Measurements from ENCODE around the gene NAXD.

The NAXD gene

DNA sequence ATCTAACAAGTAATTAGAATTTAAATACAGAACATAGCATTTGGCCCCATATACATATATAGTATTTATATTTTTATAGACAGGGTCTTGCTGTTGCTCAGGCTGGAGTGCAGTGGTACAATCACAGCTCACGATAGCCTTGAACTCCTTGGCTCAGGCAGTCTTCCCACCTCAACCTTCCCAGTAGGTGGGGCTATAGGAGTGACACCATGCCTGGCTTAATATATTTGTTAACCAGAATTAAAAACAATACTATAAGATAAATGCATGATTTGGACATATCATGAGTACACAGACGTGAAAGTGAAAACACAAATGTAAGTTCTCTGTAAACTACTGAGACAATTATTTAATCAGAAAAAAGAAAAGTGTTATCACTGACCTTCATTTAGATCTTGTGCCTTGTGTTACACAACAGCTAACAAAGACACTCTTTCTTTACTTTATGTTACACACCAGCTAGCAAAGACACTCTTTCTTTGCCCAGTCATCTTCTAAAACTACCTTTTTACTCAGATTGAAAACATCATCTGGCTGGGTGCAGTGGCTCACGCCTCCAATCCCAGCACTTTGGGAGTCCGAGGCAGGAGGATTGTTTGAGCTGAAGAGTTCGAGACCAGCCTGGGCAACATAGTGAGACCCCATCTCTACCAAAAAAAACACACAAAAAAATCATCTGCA lies 68.0 kb downstream of the NAXD start:
- 71% methylated on average over 1 of the region's 5 CpGs; no CpG with 5 or more reads in 1 of the 2 experiments for WGBS, 2 experiments (ENCODE audit: insufficient coverage in 2 of 2)
- H3K9me3 ChIP-seq (ENCODE audit: control insufficient read depth, low read length) = no peaks in the 10 kb centered on the region
- no peak overlapping the region for H3K27ac ChIP-seq (ENCODE audit: low read depth, low read length, severe bottlenecking)
- H3K4me3 ChIP-seq (ENCODE audit: extremely low read depth, insufficient read depth, low read length, poor library complexity, severe bottlenecking) = no peak overlapping the region
- no peaks in the 10 kb centered on the region for H3K4me1 ChIP-seq (ENCODE audit: control insufficient read depth, insufficient read depth, low read length, poor library complexity, severe bottlenecking)
- H3K36me3 ChIP-seq (ENCODE audit: control insufficient read depth, insufficient read depth, low read length) = peaks cover 71% of the 10 kb centered on the region

DNA sequence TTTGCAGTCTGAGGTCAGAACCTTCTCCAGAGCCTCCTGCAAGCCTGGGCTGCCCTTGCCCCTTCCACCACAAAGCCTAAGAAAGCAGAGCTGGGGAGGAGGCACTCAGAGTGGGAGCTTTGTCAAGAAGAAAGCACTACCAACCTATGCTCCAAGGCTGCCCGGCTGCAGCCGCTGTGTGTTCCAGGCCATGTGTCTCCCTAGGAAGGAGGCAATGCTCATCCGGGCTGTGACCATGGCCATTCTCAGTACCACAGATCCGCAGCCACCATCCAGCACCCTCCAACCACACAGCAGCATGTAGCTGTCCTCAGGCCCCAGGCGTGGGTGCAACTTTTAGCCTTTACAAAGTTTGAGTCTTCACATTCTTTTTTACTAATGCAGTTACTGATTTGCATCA lies 68.6 kb downstream of the NAXD start:
- Histone ChIP-seq H3K9me3 (ENCODE audit: control insufficient read depth, low read length) (no peaks in the 10 kb centered on the region), H3K36me3 (ENCODE audit: control insufficient read depth, insufficient read depth, low read length) (peaks cover 72% of the 10 kb centered on the region), H3K4me1 (ENCODE audit: control insufficient read depth, insufficient read depth, low read length, poor library complexity, severe bottlenecking) (no peaks in the 10 kb centered on the region), H3K27ac (ENCODE audit: low read depth, low read length, severe bottlenecking) (no peak overlapping the region), H3K4me3 (ENCODE audit: extremely low read depth, insufficient read depth, low read length, poor library complexity, severe bottlenecking) (no peak overlapping the region)
- WGBS, 2 experiments (ENCODE audit: insufficient coverage in 2 of 2) = 92 to 98% methylated on average over 5 of the region's 5 CpGs

DNA sequence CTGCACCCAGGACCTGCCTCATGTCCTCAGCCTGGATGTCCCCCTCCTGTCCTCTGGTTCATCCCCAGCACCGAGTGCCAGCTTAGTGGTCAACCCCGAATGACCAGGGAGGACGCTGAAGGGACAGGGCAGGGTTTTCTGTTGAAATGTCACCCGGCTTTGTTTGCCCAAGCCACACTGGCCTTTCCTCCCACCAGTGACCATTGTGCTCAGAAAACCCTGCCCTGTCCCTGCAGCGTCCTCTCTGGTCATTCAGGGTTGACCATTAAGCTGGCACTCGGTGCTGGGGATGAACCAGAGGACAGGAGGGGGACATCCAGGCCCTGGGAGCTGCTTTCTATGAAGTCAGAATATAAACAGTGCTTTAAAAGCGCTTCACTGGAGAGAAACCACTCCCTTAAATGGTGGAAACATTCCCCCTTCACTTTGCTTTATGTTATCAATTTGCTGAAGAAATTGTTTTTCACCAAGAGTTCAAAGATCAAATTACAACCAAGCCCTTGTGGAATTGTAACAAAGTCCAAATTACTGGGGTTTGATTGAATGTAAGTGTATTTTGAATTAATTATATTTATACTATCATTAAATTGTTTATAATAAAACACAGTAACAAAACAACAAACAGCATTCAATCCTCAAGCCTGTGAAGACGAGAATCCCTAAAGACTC lies 69.2 kb downstream of the NAXD start:
- WGBS, 2 experiments (ENCODE audit: insufficient coverage in 2 of 2) = 90 to 94% methylated on average over 6 to 7 of the region's 8 CpGs
- peaks cover 75% of the 10 kb centered on the region for H3K36me3 ChIP-seq (ENCODE audit: control insufficient read depth, insufficient read depth, low read length)
- no peaks in the 10 kb centered on the region for H3K9me3 ChIP-seq (ENCODE audit: control insufficient read depth, low read length)
- H3K4me1 ChIP-seq (ENCODE audit: control insufficient read depth, insufficient read depth, low read length, poor library complexity, severe bottlenecking) = no peaks in the 10 kb centered on the region
- H3K27ac ChIP-seq (ENCODE audit: low read depth, low read length, severe bottlenecking) = no peak overlapping the region
- H3K4me3 ChIP-seq (ENCODE audit: extremely low read depth, insufficient read depth, low read length, poor library complexity, severe bottlenecking) = no peak overlapping the region

DNA sequence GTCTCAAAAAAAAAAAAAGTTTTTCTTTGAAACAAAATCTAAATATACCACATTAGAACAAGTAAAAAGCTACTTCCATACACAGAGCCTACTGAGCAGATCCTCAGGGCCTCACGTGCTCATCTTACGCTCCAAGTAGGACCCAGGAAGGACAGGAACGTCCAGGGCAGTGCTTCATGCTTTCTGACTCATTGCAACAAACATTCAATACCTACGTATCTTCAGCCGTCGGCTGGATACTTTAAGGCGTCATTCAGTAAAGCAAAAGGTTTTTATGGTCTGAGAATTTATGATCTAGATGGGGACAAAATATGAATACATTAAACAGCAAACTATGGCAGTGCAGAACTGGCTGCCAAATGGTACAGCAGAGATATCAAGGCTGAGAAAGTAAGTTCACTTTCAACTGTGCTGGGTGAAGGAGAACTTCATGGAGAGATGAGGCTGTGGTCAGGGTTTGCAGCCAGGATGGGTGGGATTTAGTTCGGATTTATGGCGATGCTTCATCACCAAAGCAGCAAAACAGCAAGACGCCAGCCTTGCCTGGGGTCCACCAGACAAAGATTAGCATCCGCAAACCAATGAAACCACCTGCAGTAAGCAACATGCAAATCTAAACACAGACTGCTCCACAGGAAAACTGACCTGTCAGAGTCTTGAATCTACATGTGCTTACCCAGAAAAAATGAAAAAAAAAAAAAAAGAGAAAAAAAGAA lies 70.1 kb downstream of the NAXD start:
- no peak overlapping the region for H3K27ac ChIP-seq (ENCODE audit: low read depth, low read length, severe bottlenecking)
- WGBS, 2 experiments (ENCODE audit: insufficient coverage in 2 of 2) = 89 to 92% methylated on average over 4 to 10 of the region's 11 CpGs
- peaks cover 81% of the 10 kb centered on the region for H3K36me3 ChIP-seq (ENCODE audit: control insufficient read depth, insufficient read depth, low read length)

DNA sequence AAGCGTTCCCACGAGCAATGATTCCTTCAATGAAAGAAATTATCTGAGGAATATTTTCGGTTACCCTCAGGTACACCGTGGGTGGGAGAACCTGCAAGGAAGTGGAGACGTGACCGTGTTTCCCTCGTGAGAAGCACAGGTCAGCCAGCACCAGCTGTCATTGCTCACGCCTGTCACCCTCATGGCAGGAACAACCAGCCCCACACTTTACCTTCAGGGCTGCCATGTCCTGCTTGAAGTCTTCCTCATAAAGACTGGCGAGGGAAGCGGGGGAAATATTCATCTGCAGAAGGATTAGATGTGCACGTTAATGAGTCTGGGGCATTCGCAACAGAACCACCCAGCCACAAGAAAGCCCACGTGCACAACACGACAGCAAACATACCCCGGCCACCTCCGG lies 72.4 kb downstream of the NAXD start:
- WGBS, 2 experiments (ENCODE audit: insufficient coverage in 2 of 2) = 98% methylated on average over 11 to 16 of the region's 16 CpGs
- Histone ChIP-seq H3K36me3 (ENCODE audit: control insufficient read depth, insufficient read depth, low read length) (peaks cover 68% of the 10 kb centered on the region), H3K4me1 (ENCODE audit: control insufficient read depth, insufficient read depth, low read length, poor library complexity, severe bottlenecking) (no peaks in the 10 kb centered on the region)

More for the DNA sequence above, 70.1 kb downstream of the NAXD start:
- Histone ChIP-seq H3K9me3 (ENCODE audit: control insufficient read depth, low read length) (no peaks in the 10 kb centered on the region), H3K4me1 (ENCODE audit: control insufficient read depth, insufficient read depth, low read length, poor library complexity, severe bottlenecking) (no peaks in the 10 kb centered on the region), H3K4me3 (ENCODE audit: extremely low read depth, insufficient read depth, low read length, poor library complexity, severe bottlenecking) (no peak overlapping the region)

DNA sequence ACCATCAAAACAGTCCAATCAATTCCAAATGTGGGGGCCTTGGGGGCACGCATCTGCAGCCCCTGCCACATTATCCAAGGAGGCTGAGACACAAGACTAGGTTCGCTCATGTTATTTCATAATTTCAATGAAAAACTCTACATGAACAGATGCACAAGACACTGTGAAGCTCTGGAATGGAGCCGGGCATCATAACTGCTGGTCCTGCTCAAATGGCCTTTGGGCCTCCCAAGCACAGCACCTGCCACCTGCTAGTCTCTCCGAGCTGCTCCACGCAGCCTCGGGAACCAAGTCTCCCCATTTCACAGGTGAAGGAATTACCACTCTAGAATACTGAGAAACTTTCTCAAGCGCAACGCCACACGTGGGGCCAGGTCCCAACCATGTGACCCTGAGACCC lies 73.7 kb downstream of the NAXD start:
- 90 to 98% methylated on average over 8 of the region's 9 CpGs for WGBS, 2 experiments (ENCODE audit: insufficient coverage in 2 of 2)
- Histone ChIP-seq H3K9me3 (ENCODE audit: control insufficient read depth, low read length) (no peaks in the 10 kb centered on the region), H3K27ac (ENCODE audit: low read depth, low read length, severe bottlenecking) (no peak overlapping the region), H3K36me3 (ENCODE audit: control insufficient read depth, insufficient read depth, low read length) (peaks cover 63% of the 10 kb centered on the region), H3K4me3 (ENCODE audit: extremely low read depth, insufficient read depth, low read length, poor library complexity, severe bottlenecking) (no peak overlapping the region), H3K4me1 (ENCODE audit: control insufficient read depth, insufficient read depth, low read length, poor library complexity, severe bottlenecking) (no peaks in the 10 kb centered on the region)

More for the DNA sequence above, 72.4 kb downstream of the NAXD start:
- Histone ChIP-seq H3K27ac (ENCODE audit: low read depth, low read length, severe bottlenecking) (no peak overlapping the region), H3K9me3 (ENCODE audit: control insufficient read depth, low read length) (no peaks in the 10 kb centered on the region), H3K4me3 (ENCODE audit: extremely low read depth, insufficient read depth, low read length, poor library complexity, severe bottlenecking) (no peak overlapping the region)
